Measurements from ENCODE around the gene TBC1D10B.
"Not testable (repeated sequence)": the region's sequence is repeated elsewhere in the genome, so short reads cannot be mapped to it uniquely, and the experiment has no call there.

TBC1D10B gene

DNA sequence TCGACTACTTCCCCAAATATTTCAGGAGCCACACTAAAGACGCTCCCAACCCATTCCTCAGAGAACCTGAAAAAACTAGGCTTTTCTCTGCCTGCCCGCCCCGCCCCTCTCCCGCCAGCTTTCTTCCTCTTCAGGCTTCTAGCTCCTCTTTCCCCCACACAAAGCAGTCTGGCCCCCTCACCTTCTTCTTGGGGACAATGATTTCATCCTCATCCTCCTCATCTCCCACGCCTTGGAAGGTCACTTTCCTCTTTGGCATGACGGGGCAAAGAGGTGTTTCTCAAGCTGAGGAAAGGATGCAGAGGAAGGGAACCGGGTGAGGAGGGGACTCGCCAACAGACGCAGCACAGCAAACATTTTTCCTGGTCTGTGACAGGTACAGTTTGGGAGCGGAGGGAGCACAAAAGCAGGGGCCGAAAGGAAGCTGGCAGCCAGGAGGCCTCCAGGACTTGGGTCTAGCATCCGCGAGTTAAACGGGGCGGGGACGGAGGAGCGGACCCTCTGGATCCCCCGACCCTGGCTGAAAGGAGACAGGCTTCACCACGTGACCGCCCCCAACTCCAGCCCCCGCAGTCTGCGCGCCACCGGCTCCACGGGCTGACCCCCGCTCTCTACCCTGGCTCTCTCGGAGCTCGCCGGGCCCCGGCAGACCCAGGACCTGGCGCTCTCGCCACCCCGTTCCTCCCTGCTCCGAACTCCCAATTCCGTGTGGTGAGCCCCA is 15.7 kb downstream of the TBC1D10B start:
- DNase-seq, result peak; percentile 9

DNA sequence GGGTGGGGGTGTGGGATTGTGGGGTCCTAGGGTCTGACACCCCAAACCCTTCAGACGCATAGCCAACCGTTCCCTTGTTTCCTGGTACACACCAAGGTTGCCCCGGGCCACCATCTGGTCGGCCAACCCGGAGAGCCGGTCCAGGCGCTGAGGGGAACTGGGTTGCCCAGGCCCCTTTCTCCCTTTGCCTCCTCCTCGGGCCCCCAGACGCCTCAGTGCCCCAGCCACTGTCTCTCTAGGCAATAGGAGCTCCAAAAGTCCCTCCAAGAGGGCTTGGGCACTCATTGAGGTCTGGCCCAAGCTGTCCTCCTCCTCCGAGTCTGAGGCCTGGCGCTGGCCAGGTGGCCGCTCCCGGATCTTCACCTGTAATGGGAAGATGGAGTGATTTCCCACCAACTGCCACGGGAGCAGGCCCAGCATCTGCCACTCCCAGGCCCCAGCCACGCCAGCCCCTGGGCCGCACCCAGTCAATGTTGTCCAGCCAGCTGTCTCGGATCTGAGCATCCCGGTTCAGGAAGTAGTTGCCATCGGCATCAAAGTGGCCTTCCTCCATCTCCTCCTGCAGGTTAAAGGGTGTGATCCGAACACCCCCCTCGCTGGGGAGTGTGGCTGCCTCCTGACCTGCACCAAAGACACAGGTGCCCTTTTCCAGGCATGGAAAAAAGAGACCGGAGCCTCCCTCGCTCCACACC is 16.7 kb downstream of the TBC1D10B start:
- DNase-seq, result no peak

- no peak for DNase-seq
Observed at GRCh38 chr16:30352488-30353401, 17.5 kb downstream of the TBC1D10B start.

DNA sequence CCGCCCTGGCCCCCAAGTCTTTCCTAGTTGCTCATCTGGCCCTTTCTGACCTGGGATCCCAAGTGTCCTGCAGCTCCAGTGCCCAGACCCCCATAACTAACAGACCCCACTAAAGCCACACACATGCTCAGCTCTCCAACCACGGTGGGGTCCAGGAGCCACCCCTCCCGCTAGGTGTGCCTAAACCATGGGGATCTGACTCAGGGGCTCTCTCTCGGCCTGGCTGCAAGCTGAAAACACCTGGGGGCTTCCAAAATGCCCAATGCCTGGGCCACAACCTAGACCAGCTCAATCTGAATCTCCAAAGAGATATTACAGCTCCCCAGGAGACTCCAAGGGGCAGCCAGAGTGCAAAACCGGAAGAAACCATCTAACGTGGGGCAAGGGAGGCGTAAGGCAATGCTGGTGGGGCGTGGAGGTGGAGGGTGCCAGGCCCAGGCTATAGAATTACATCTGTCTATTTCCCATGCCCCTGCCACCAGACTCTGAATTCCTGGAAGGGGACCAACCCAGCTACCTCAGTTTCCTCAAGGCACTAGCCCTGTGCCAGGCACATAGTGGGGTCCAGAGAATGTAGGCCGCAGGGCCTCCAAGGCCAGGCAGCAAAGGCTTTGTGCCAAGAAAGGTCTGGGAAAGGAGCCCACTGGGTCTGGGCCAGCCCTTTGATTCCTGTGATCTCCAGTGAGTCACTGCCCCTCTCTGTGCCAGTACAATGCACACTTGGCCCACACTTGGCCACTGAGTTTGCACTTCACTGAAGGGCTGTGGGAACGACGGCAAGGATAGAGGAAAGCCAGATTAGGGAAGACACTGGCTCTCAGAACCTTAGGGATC is 18.5 kb downstream of the TBC1D10B start:
- DNase-seq, result no peak

- DNase-seq, result no peak
Observed at GRCh38 chr16:30351001-30351441, 19.3 kb downstream of the TBC1D10B start.

- DNase-seq, result no peak
Observed at GRCh38 chr16:30350134-30350871, 20.0 kb downstream of the TBC1D10B start.

DNA sequence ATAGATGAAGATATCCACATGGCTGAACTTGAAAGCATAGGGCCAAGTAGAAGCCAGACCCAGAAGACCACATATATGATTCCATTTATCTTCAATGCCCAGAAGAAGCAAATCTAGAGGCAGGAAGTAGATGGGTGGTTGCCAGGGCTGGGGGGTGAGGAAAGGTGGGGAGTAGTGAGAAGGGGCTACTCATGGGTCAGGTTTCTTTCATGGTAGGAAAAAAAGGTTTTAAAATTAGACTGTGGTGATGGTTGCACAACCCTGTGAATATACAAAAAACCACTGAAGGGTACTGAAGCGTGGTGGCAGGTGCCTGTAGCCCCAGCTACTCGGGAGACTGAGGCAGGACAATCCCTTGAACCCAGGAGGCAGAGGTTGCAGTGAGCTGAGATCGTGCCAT is 20.6 kb downstream of the TBC1D10B start:
- no peak for DNase-seq

DNA sequence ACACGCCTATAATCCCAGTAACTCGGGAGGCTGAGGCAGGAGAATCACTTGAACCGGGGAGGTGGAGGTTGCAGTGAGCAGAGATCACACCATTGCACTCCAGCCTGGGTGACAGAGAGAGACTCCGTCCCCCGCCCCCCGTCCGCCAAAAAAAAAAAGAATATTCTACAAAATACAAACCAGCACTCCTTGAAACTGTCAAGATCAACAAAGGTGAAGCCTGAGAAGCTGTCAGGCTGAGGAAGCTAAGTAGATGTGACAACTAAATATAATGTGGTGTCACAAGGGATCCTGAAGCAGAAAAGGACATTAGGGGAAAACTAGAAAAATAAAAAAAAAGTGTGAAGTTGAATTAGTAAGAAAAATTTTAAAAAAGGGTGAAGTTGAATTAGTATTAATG is 21.4 kb downstream of the TBC1D10B start:
- no peak for DNase-seq

- no peak for DNase-seq
Observed at GRCh38 chr16:30348113-30348512, 22.2 kb downstream of the TBC1D10B start.

DNA sequence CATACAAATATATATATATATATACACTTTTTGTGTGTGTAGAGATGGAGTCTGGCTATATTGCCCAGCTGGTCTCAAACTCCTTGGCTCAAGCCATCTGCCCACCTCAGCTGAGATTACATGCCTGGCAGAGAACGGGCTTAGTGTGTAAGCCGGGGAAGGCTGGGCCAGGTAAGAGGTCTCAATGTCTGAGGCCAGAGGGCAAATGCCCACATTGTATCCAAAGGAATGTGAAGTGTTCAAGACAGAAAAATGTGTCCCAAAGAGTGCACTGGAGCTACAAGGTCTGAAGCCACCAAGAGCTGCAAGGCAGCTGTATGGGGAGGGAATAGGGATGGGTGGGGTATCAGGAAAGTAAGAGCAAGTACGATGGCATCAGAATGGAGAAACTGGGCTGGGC is 24.0 kb downstream of the TBC1D10B start:
- no peak for DNase-seq

GRCh38 chr16:30343491-30343820 is 26.8 kb downstream of the TBC1D10B start:
- DNase-seq, result not testable (repeated sequence)

DNA sequence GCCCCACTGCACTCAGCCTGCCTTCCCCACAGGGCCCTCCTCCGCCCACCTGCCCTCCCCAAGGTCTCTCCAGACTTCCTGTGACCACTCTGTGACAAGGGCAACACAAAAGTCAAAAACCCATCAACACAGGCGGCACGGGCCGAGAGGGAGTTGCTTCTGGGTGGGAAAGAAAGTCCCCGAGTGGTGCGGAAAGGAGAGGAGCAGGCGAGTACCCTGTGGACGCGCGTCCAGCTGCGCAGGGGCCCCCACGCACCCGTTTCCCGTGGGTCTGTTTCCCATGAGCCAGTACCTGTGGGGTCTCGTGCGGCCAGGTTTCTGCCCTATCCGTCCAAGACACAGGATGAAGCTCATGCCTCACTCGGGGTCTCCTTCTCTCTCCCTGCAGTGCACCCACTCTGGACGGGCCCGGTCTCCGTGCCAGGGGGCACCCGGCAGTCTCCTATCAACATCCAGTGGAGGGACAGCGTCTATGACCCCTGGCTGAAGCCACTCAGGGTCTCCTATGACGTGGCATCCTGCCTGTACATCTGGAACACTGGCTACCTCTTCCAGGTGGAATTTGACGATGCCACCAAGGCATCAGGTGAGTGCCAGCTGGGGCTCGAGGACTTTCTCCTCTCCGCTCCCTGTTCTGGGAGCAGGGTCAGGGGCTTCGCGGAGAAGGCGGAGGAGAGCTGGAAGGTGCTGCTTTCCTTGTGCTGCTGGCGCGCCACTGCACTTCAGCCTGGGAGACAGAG is 27.4 kb downstream of the TBC1D10B start:
- no peak for DNase-seq

DNA sequence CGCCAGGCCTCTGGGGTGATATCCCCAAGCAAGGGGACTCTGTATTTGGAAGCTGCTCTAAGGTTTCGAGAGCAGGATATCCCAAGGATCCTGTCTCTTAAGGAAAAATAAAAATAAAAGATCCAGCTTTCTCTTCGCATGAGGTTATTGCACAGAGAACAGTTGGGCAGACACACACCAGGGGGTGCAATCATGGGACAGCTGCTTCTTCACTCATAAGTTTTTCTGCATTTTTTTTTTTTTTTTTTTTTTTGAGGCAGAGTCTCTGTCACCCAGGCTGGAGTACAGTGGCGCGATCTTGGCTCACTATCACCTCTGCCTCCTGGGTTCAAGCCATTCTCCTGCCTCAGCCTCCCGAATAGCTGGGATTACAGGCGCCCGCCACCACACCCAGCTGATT is 28.3 kb downstream of the TBC1D10B start:
- DNase-seq, result not testable (repeated sequence)

GRCh38 chr16:30340621-30341020 is 29.7 kb downstream of the TBC1D10B start:
- no peak for DNase-seq

- not testable (repeated sequence) for DNase-seq
Observed at GRCh38 chr16:30338715-30339114, 31.6 kb downstream of the TBC1D10B start.

- not testable (repeated sequence) for DNase-seq
Observed at GRCh38 chr16:30337964-30338357, 32.3 kb downstream of the TBC1D10B start.

- DNase-seq, result no peak
Observed at GRCh38 chr16:30335598-30336474, 34.5 kb downstream of the TBC1D10B start.

- peak; percentile 93 for DNase-seq
Observed at GRCh38 chr16:30335028-30335597, 35.2 kb downstream of the TBC1D10B start.

GRCh38 chr16:30334473-30334989 is 35.8 kb downstream of the TBC1D10B start:
- peak; percentile 56 for DNase-seq

Data from retina (tissue), 1 donor.